HCT116 (cell line): Measurements from ENCODE around the gene RNF113A. TPM values are rescaled to one million over a fixed set of nuclear protein-coding genes. Genes with fewer than 3 reads are reported as not detected.

ENCODE experiments used
- ATAC-seq: fragments of 200-7000 bp; cut with Tn5 transposase; 2 replicates; pipeline ENCODE4 v1.9.1; 2020; ENCODE audit warnings: mild to moderate bottlenecking, moderate library complexity
- BruUV-seq: library from RNA; stranded (reverse); fragments of 400-500 nt; replicated peaks from 2 replicates; lab custom pipeline; 2021; lab: Mats Ljungman, UMichigan
- CTCF ChIA-PET: fragments of 300-600 bp; sonication (Branson Sonifier 250); formaldehyde crosslinking; loops from one replicate; lab custom pipeline; 2021; ENCODE audit warnings: antibody characterized with exemption; lab: Charles Lee
- POLR2A ChIA-PET: fragments of 300-600, 350-600 bp; sonication (Branson Sonifier 250); formaldehyde crosslinking; loops from one replicate; lab custom pipeline; 2021; ENCODE audit warnings: antibody characterized with exemption; lab: Charles Lee
- RAD21 ChIA-PET, 2 experiments: fragments of 300-600 bp; sonication (Branson Sonifier 250); formaldehyde crosslinking; loops; one replicate each; lab custom pipeline; 2023; ENCODE audit warnings: low total read pairs in 2 of 2; ENCODE audit not compliant: uncharacterized antibody in 2 of 2, unreplicated experiment in 2 of 2, low non-redundant PET in 1 of 2; lab: Charles Lee
- DNase-seq: peaks from one replicate; pipeline ENCODE4 v3.0.0-alpha.2; 2010; ENCODE audit warnings: low read depth, low spot score
- H2AFZ ChIP-seq: fragments of 200-600 bp; shearing (Covaris generic), sonication (generic); 2 replicates; pipeline ENCODE4 v1.6.1; 2017; ENCODE audit warnings: low read depth, mixed run types, mixed read lengths, antibody characterized with exemption, low read length; ENCODE audit not compliant: poor library complexity, severe bottlenecking
- H3K27ac ChIP-seq: 2 replicates; pipeline ENCODE4 v1.5.1; 2012; ENCODE audit warnings: low read depth, low read length
- H3K27me3 ChIP-seq: fragments of 200-600 bp; sonication (generic); 2 replicates; pipeline ENCODE4 v1.6.1; 2016; ENCODE audit warnings: mixed run types, low read length, mixed read lengths; ENCODE audit not compliant: insufficient read depth
- H3K36me3 ChIP-seq, 2 experiments: fragments of 200-500 bp in 1 of 2; fragments of 200-600 bp in 1 of 2; sonication (Bioruptor generic) in 1 of 2; sonication (generic) in 1 of 2; 2 replicates each; pipeline versions ENCODE4 v1.5.1 to v1.6.1; 2014 to 2016; ENCODE audit warnings: low read length in 2 of 2, inconsistent platforms in 1 of 2, mixed read lengths in 1 of 2, mixed run types in 1 of 2; ENCODE audit not compliant: insufficient read depth in 2 of 2, control insufficient read depth in 1 of 2
- H3K4me1 ChIP-seq, 2 experiments: fragments of 200-600 bp in 1 of 2; sonication (generic) in 1 of 2; 2 replicates each; pipeline versions ENCODE4 v1.5.1 to v1.6.1; 2012 to 2017; ENCODE audit warnings: low read length in 2 of 2, inconsistent platforms in 1 of 2, mild to moderate bottlenecking in 1 of 2, mixed read lengths in 1 of 2, mixed run types in 1 of 2, moderate library complexity in 1 of 2; ENCODE audit not compliant: insufficient read depth in 2 of 2, control insufficient read depth in 1 of 2
- H3K4me2 ChIP-seq: fragments of 200-600 bp; sonication (generic); 2 replicates; pipeline ENCODE4 v1.6.1; 2017; ENCODE audit warnings: mixed run types, low read length, mixed read lengths
- H3K4me3 ChIP-seq, 2 experiments: fragments of 200-600 bp in 1 of 2; sonication (generic) in 1 of 2; replicated peaks in 1 of 2; 2 replicates each; pipeline ENCODE4 v1.5.1; 2011 to 2016; ENCODE audit warnings: low read length in 2 of 2, control low read depth in 1 of 2, low read depth in 1 of 2, mild to moderate bottlenecking in 1 of 2, mixed read lengths in 1 of 2, mixed run types in 1 of 2
- H3K79me2 ChIP-seq: fragments of 200-600 bp; sonication (generic); 2 replicates; pipeline ENCODE4 v1.6.1; 2017; ENCODE audit warnings: mild to moderate bottlenecking, mixed run types, low read length, moderate library complexity, mixed read lengths; ENCODE audit not compliant: insufficient read depth
- H3K9ac ChIP-seq: fragments of 200-600 bp; sonication (generic); 2 replicates; pipeline ENCODE4 v1.6.1; 2016; ENCODE audit warnings: low read length, mixed read lengths
- H3K9me2 ChIP-seq: fragments of 200-600 bp; sonication (generic), shearing (Covaris generic); 2 replicates; pipeline ENCODE4 v1.6.1; 2017; ENCODE audit warnings: mixed run types, mild to moderate bottlenecking, moderate library complexity; ENCODE audit not compliant: insufficient read depth
- H3K9me3 ChIP-seq, 2 experiments: fragments of 200-500 bp in 1 of 2; fragments of 200-600 bp in 1 of 2; sonication (Bioruptor generic) in 1 of 2; sonication (generic) in 1 of 2; 2 replicates each; pipeline ENCODE4 v1.6.1; 2014 to 2017; ENCODE audit warnings: low read length in 2 of 2, mixed read lengths in 2 of 2, inconsistent platforms in 1 of 2, low read depth in 1 of 2, mild to moderate bottlenecking in 1 of 2, mixed run types in 1 of 2, moderate library complexity in 1 of 2; ENCODE audit not compliant: control insufficient read depth in 1 of 2, insufficient read depth in 1 of 2
- H4K20me1 ChIP-seq: fragments of 200-600 bp; sonication (generic), shearing (Covaris generic); 2 replicates; pipeline ENCODE4 v1.6.1; 2017; ENCODE audit warnings: mixed run types, mild to moderate bottlenecking, moderate library complexity; ENCODE audit not compliant: insufficient read depth
- ATF3 ChIP-seq: IDR thresholded peaks from 2 replicates; pipeline ENCODE4 v1.6.1; 2012
- CTCF ChIP-seq, 3 experiments: fragments of 200-600 bp in 1 of 3; sonication (generic) in 1 of 3; IDR thresholded peaks in 2 of 3; conservative IDR thresholded peaks in 1 of 3; 2 replicates each; pipeline ENCODE4 v1.5.1; 2012 to 2017; ENCODE audit warnings: low read depth in 2 of 3, low read length in 2 of 3, antibody characterized with exemption in 1 of 3, borderline replicate concordance in 1 of 3, control low read depth in 1 of 3, mild to moderate bottlenecking in 1 of 3, mixed read lengths in 1 of 3, mixed run types in 1 of 3, moderate library complexity in 1 of 3; ENCODE audit not compliant: insufficient read depth in 1 of 3
- EGR1 ChIP-seq: IDR thresholded peaks from 2 replicates; pipeline ENCODE4 v1.6.1; 2012; ENCODE audit warnings: low read depth
- JUND ChIP-seq: IDR thresholded peaks from 2 replicates; pipeline ENCODE4 v1.6.1; 2012
- MAX ChIP-seq: IDR thresholded peaks from 2 replicates; pipeline ENCODE4 v1.6.1; 2012
- SIN3A ChIP-seq: IDR thresholded peaks from 2 replicates; pipeline ENCODE4 v1.6.1; 2012; ENCODE audit warnings: low read depth
- TCF7L2 ChIP-seq: IDR thresholded peaks from 2 replicates; pipeline ENCODE4 v1.7.0; 2011; ENCODE audit warnings: borderline replicate concordance, inconsistent platforms; ENCODE audit not compliant: insufficient read depth, insufficient read length; ENCODE audit errors: extremely low read depth
- YY1 ChIP-seq: IDR thresholded peaks from 2 replicates; pipeline ENCODE4 v1.6.1; 2011; ENCODE audit warnings: low read length, low read depth, moderate library complexity, mild to moderate bottlenecking; ENCODE audit not compliant: insufficient replicate concordance; ENCODE audit errors: extremely low read depth
- ZNF274 ChIP-seq: fragments of 200-500 bp; sonication (Bioruptor generic); IDR thresholded peaks from 2 replicates; pipeline ENCODE4 v1.6.1; 2014; ENCODE audit warnings: mild to moderate bottlenecking, low read depth, low read length, inconsistent platforms
- intact Hi-C: fragments of 100-400 bp; cut with micrococcal nuclease; formaldehyde crosslinking; loops from 2 replicates; pipeline ENCODE4 v1.10.0; 2022
- total RNA-seq: library from RNA; stranded (reverse); gene quantifications from one replicate; pipeline ENCODE4 v1.2.1, GENCODE V29; 2021; ENCODE audit not compliant: unreplicated experiment
- TF ChIP-seq, protein P1 (sequence below): IDR thresholded peaks from 2 replicates; pipeline ENCODE4 v1.6.1; 2011; ENCODE audit warnings: mild to moderate bottlenecking, low read length, moderate library complexity; ENCODE audit not compliant: insufficient replicate concordance; ENCODE audit errors: extremely low read depth

The RNF113A gene
- total RNA-seq, 1 experiment from 2014 or later: 8.1 TPM

- BruUV-seq: no TSS peak
- RAD21 ChIA-PET: no interaction called here
- DNase-seq: no peak
- no peaks in the 10 kb centered on the region for H3K79me2 ChIP-seq
- intact Hi-C loops: no loop called here
- no peaks in the 10 kb centered on the region for H4K20me1 ChIP-seq
- H2AFZ ChIP-seq: no peak overlapping the region
- H3K4me2 ChIP-seq: no peak overlapping the region
- TF ChIP-seq EGR1 (no peak), ATF3 (no peak), ZNF274 (no peak), MAX (no peak), CTCF (IDR thresholded peaks at IDR 0.05 in 2 of 3, conservative IDR thresholded peaks at IDR 0.05 in 1 of 3; ENCODE audit: borderline replicate concordance in 1 of 3, insufficient read depth in 1 of 3, low read depth in 2 of 3, low read length in 2 of 3) (no peak), YY1 (no peak), TCF7L2 (no peak), JUND (no peak), SIN3A (no peak)
- TF ChIP-seq, protein P1, sequence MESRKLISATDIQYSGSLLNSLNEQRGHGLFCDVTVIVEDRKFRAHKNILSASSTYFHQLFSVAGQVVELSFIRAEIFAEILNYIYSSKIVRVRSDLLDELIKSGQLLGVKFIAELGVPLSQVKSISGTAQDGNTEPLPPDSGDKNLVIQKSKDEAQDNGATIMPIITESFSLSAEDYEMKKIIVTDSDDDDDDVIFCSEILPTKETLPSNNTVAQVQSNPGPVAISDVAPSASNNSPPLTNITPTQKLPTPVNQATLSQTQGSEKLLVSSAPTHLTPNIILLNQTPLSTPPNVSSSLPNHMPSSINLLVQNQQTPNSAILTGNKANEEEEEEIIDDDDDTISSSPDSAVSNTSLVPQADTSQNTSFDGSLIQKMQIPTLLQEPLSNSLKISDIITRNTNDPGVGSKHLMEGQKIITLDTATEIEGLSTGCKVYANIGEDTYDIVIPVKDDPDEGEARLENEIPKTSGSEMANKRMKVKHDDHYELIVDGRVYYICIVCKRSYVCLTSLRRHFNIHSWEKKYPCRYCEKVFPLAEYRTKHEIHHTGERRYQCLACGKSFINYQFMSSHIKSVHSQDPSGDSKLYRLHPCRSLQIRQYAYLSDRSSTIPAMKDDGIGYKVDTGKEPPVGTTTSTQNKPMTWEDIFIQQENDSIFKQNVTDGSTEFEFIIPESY: no peak
- TF ChIP-seq, all 23 proteins: peak for 0
- H3K36me3 ChIP-seq: peaks cover 17 to 28% of the 10 kb centered on the region in 2 experiments; a peak in 3 of 4 replicates
- H3K9ac ChIP-seq: no peak overlapping the region
- CTCF ChIA-PET: no interaction called here
- no peaks in the 10 kb centered on the region for H3K4me1 ChIP-seq
- H3K9me2 ChIP-seq: no peaks in the 10 kb centered on the region
- H3K27me3 ChIP-seq: no peaks in the 10 kb centered on the region
- no peak overlapping the region for H3K27ac ChIP-seq
- H3K4me3 ChIP-seq: no peak overlapping the region
- no peaks in the 10 kb centered on the region for H3K9me3 ChIP-seq
- POLR2A ChIA-PET: no interaction called here
- ATAC-seq: no peak
These were observed 37.6 kb downstream of the RNF113A start for GRCh38 chrX:119833905-119834304.
